ENCODE measurements around the gene CUL1.

Gene CUL1

GRCh38 chr7:148735967-148736366, 37.3 kb downstream of the CUL1 start:
- TF ChIP-seq CTCF (conservative IDR thresholded peaks at IDR 0.05; ENCODE audit: low read depth), result no peak
- CTCF ChIA-PET, result no interaction called here
- DNase-seq (ENCODE audit: low spot score), result no peak
- H3K27ac ChIP-seq, result no peak overlapping the region
- POLR2A ChIA-PET (ENCODE audit: low non-redundant PET), result no interaction called here

GRCh38 chr7:148738737-148739535, 40.2 kb downstream of the CUL1 start:
- DNase-seq (ENCODE audit: low spot score), result no peak
- ChIA-PET CTCF (no interaction called here), POLR2A (ENCODE audit: low non-redundant PET) (no interaction called here)
- no peak overlapping the region for H3K27ac ChIP-seq
- no peak for TF ChIP-seq CTCF (conservative IDR thresholded peaks at IDR 0.05; ENCODE audit: low read depth)

GRCh38 chr7:148746135-148746534, 47.4 kb downstream of the CUL1 start:
- H3K27ac ChIP-seq, result no peak overlapping the region
- CTCF ChIA-PET, result interaction anchor here (0.6 kb wide), 1 partner anchor 28 kb away, joined by 3 read pairs; no protein-coding TSS in a partner anchor
- no peak for TF ChIP-seq CTCF (conservative IDR thresholded peaks at IDR 0.05; ENCODE audit: low read depth)
- POLR2A ChIA-PET (ENCODE audit: low non-redundant PET), result interaction anchor here (0.6 kb wide), 1 partner anchor 434 kb away, joined by 7 read pairs; no protein-coding TSS in a partner anchor
- no peak for DNase-seq (ENCODE audit: low spot score)

- POLR2A ChIA-PET (ENCODE audit: low non-redundant PET), result no interaction called here
- CTCF ChIA-PET, result no interaction called here
- peak; percentile 4 for DNase-seq (ENCODE audit: low spot score)
- no peak overlapping the region for H3K27ac ChIP-seq
- TF ChIP-seq CTCF (conservative IDR thresholded peaks at IDR 0.05; ENCODE audit: low read depth), result no peak
Observed at GRCh38 chr7:148747274-148747673, 48.6 kb downstream of the CUL1 start.

- no peak for DNase-seq (ENCODE audit: low spot score)
- no peak for TF ChIP-seq CTCF (conservative IDR thresholded peaks at IDR 0.05; ENCODE audit: low read depth)
- H3K27ac ChIP-seq, result no peak overlapping the region
- CTCF ChIA-PET, result no interaction called here
- POLR2A ChIA-PET (ENCODE audit: low non-redundant PET), result no interaction called here
Observed at GRCh38 chr7:148750442-148751355, 52.0 kb downstream of the CUL1 start.

GRCh38 chr7:148753224-148753623, 54.5 kb downstream of the CUL1 start:
- TF ChIP-seq CTCF (conservative IDR thresholded peaks at IDR 0.05; ENCODE audit: low read depth), result no peak
- ChIA-PET CTCF (interaction anchor here (0.6 kb wide), 1 partner anchor 74 kb away, joined by 3 read pairs; no protein-coding TSS in a partner anchor), POLR2A (ENCODE audit: low non-redundant PET) (no interaction called here)
- no peak for DNase-seq (ENCODE audit: low spot score)
- H3K27ac ChIP-seq, result no peak overlapping the region
